Measurements from ENCODE around the gene ANKDD1B. TPM values are rescaled to one million over a fixed set of nuclear protein-coding genes. Genes with fewer than 3 reads are reported as not detected.

ANKDD1B gene
- total and polyA plus RNA-seq, 4 donors: 1.3 to 9.4 (median 5.9) TPM

- no peak for TF ChIP-seq CTCF (IDR thresholded peaks at IDR 0.05; ENCODE audit: control extremely low read depth, extremely low read depth)
- 11 to 14% methylated on average over 10 of the region's 10 CpGs for WGBS, 2 donors
- peaks cover 3 to 5% (median 4%) of the 10 kb centered on the region in 4 donors for H3K36me3 ChIP-seq (ENCODE audit: control insufficient read depth in 4 of 4, insufficient read depth in 4 of 4, low read length in 4 of 4)
- peak overlapping the region in 1 of 2 donors; percentile 32 for H3K27ac ChIP-seq (ENCODE audit: low read depth in 1 of 2, low read length in 1 of 2)
- DNase-seq (no peak), ATAC-seq (ENCODE audit: insufficient read depth, low FRiP score) (peak; percentile 80)
- H3K4me3 ChIP-seq: no peak overlapping the region
- H3K27me3 ChIP-seq (ENCODE audit: control insufficient read depth in 3 of 3, insufficient read depth in 3 of 3, low read length in 2 of 3): no peaks in the 10 kb centered on the region
- no peaks in the 10 kb centered on the region for H3K9me3 ChIP-seq (ENCODE audit: control insufficient read depth in 4 of 4, insufficient read depth in 3 of 4, low read length in 3 of 4)
- no peak overlapping the region for H3K9ac ChIP-seq (ENCODE audit: insufficient read depth in 1 of 2, low read length in 2 of 2)
- peaks cover 0 to 3% (median 3%) of the 10 kb centered on the region in 5 donors for H3K4me1 ChIP-seq (ENCODE audit: control insufficient read depth in 5 of 5, insufficient read depth in 5 of 5, low read length in 5 of 5)
Observed at GRCh38 chr5:75668977-75669689, 57.9 kb downstream of the ANKDD1B start.

GRCh38 chr5:75670577-75670976 lies 59.3 kb downstream of the ANKDD1B start:
- Histone ChIP-seq H3K36me3 (ENCODE audit: control insufficient read depth in 4 of 4, insufficient read depth in 4 of 4, low read length in 4 of 4) (peaks cover 3 to 5% (median 4%) of the 10 kb centered on the region in 4 donors), H3K9me3 (ENCODE audit: control insufficient read depth in 4 of 4, insufficient read depth in 3 of 4, low read length in 3 of 4) (no peaks in the 10 kb centered on the region), H3K27ac (ENCODE audit: low read depth in 1 of 2, low read length in 1 of 2) (no peak overlapping the region), H3K27me3 (ENCODE audit: control insufficient read depth in 3 of 3, insufficient read depth in 3 of 3, low read length in 2 of 3) (no peaks in the 10 kb centered on the region), H3K4me1 (ENCODE audit: control insufficient read depth in 5 of 5, insufficient read depth in 5 of 5, low read length in 5 of 5) (peaks cover 0 to 3% (median 3%) of the 10 kb centered on the region in 5 donors), H3K9ac (ENCODE audit: insufficient read depth in 1 of 2, low read length in 2 of 2) (no peak overlapping the region), H3K4me3 (no peak overlapping the region)
- DNase-seq: no peak
- no peak for TF ChIP-seq CTCF (IDR thresholded peaks at IDR 0.05; ENCODE audit: control extremely low read depth, extremely low read depth)
- 81% methylated on average over 3 of the region's 3 CpGs for WGBS, 2 donors
- no peak for ATAC-seq (ENCODE audit: insufficient read depth, low FRiP score)

- 49 to 50% methylated on average over 2 of the region's 2 CpGs for WGBS, 2 donors
- H3K27me3 ChIP-seq (ENCODE audit: control insufficient read depth in 3 of 3, insufficient read depth in 3 of 3, low read length in 2 of 3): no peaks in the 10 kb centered on the region
- H3K27ac ChIP-seq (ENCODE audit: low read depth in 1 of 2, low read length in 1 of 2): no peak overlapping the region
- H3K36me3 ChIP-seq (ENCODE audit: control insufficient read depth in 4 of 4, insufficient read depth in 4 of 4, low read length in 4 of 4): peaks cover 3 to 6% (median 4%) of the 10 kb centered on the region in 4 donors
- ATAC-seq (ENCODE audit: insufficient read depth, low FRiP score) (no peak), DNase-seq (no peak)
- no peak for TF ChIP-seq CTCF (IDR thresholded peaks at IDR 0.05; ENCODE audit: control extremely low read depth, extremely low read depth)
- no peak overlapping the region for H3K9ac ChIP-seq (ENCODE audit: insufficient read depth in 1 of 2, low read length in 2 of 2)
- H3K9me3 ChIP-seq (ENCODE audit: control insufficient read depth in 4 of 4, insufficient read depth in 3 of 4, low read length in 3 of 4): no peaks in the 10 kb centered on the region
- no peak overlapping the region for H3K4me3 ChIP-seq
- peaks cover 0 to 3% (median 3%) of the 10 kb centered on the region in 5 donors for H3K4me1 ChIP-seq (ENCODE audit: control insufficient read depth in 5 of 5, insufficient read depth in 5 of 5, low read length in 5 of 5)
Observed at GRCh38 chr5:75671506-75671905, 60.3 kb downstream of the ANKDD1B start.
